ENCODE results near the gene ATP6V0D1. TPM values are rescaled to one million over a fixed set of nuclear protein-coding genes. Genes with fewer than 3 reads are reported as not detected.

The ATP6V0D1 gene
- total RNA-seq, 1 experiment from 2014 or later: 76.6 TPM

DNA sequence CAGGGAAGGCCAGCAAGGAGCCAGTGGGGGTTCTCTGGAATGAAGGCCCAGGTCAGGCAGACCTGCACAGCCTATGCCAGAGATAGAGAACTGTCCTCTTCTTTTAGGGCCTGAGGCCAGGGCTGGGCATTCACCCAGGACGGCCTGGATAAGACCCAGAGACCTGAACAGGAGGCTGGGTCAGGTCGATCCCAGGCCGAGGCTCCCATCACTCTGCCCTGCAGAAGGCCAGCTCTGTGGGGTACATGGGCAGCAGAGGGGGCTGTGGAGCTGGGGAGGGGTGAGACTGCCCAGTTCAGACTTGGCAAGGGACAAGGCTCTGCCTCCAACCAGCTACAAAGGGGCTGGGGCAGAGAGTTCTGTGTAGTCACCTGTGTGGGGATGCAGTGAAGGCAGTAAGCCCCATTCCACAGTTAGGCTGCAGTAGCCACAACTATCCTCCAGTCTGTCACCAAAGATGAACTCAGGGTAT is 35.5 kb downstream of the ATP6V0D1 start:
- BruUV-seq (replicated peaks): no TSS peak
- ATAC-seq (no peak), DNase-seq (no peak)
- H3K79me2 ChIP-seq (ENCODE audit: low read length): no peaks in the 10 kb centered on the region
- ChIA-PET CTCF (interaction anchor here (1.0 kb wide), 1 partner anchor 17 kb away, joined by 3 read pairs; no protein-coding TSS in a partner anchor), POLR2A (ENCODE audit: unreplicated experiment) (no interaction called here)
- no peaks in the 10 kb centered on the region for H3K9me2 ChIP-seq (replicated peaks; ENCODE audit: low read length)
- H3K4me1 ChIP-seq (ENCODE audit: insufficient read depth, low read length): no peaks in the 10 kb centered on the region
- H3K27me3 ChIP-seq (ENCODE audit: low read length): no peaks in the 10 kb centered on the region
- intact Hi-C loops (cut with micrococcal nuclease): no loop called here
- no peaks in the 10 kb centered on the region for H3K36me3 ChIP-seq (ENCODE audit: low read depth, low read length)
- H3K4me3 ChIP-seq (ENCODE audit: low read length): no peak overlapping the region
- H4K20me1 ChIP-seq (ENCODE audit: low read length): no peaks in the 10 kb centered on the region
- H3F3A ChIP-seq (ENCODE audit: low read length, unreplicated experiment): no peaks in the 10 kb centered on the region
- no peak overlapping the region for H3K27ac ChIP-seq (ENCODE audit: low read length)
- TF ChIP-seq EZH2phosphoT487 (IDR thresholded peaks at IDR 0.05; ENCODE audit: borderline replicate concordance, low read length) (no peak), EZH2 (IDR thresholded peaks at IDR 0.05; ENCODE audit: low read length, unreplicated experiment) (no peak)
- TF ChIP-seq, protein P1, sequence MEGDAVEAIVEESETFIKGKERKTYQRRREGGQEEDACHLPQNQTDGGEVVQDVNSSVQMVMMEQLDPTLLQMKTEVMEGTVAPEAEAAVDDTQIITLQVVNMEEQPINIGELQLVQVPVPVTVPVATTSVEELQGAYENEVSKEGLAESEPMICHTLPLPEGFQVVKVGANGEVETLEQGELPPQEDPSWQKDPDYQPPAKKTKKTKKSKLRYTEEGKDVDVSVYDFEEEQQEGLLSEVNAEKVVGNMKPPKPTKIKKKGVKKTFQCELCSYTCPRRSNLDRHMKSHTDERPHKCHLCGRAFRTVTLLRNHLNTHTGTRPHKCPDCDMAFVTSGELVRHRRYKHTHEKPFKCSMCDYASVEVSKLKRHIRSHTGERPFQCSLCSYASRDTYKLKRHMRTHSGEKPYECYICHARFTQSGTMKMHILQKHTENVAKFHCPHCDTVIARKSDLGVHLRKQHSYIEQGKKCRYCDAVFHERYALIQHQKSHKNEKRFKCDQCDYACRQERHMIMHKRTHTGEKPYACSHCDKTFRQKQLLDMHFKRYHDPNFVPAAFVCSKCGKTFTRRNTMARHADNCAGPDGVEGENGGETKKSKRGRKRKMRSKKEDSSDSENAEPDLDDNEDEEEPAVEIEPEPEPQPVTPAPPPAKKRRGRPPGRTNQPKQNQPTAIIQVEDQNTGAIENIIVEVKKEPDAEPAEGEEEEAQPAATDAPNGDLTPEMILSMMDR (conservative IDR thresholded peaks at IDR 0.05; ENCODE audit: low read depth, low read length): no peak
- H3K4me2 ChIP-seq (ENCODE audit: low read length): no peak overlapping the region
- H2AFZ ChIP-seq (ENCODE audit: low read length): no peak overlapping the region
- no peaks in the 10 kb centered on the region for H3K9me3 ChIP-seq (ENCODE audit: low read length)
- no peak overlapping the region for H3K9ac ChIP-seq (ENCODE audit: low read length)

DNA sequence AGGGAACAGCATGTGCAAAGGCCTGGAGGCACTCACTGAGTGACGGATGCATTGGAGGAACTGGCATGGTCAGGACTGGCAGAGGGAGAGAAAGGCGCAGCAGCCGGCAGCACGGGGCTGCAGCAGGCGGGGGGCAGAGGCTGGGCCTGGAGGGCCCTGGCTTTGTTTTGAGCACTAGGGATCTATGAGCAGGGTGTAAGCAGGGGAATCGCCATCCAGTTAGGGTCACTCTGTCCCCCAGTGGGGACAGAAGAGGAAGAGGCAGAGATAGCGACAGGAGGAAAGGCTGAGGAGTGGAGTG is 35.9 kb downstream of the ATP6V0D1 start:
- intact Hi-C loops (cut with micrococcal nuclease): no loop called here
- Histone ChIP-seq H3F3A (ENCODE audit: low read length, unreplicated experiment) (no peaks in the 10 kb centered on the region), H3K27ac (ENCODE audit: low read length) (no peak overlapping the region), H2AFZ (ENCODE audit: low read length) (no peak overlapping the region), H4K20me1 (ENCODE audit: low read length) (no peaks in the 10 kb centered on the region), H3K4me2 (ENCODE audit: low read length) (no peak overlapping the region), H3K27me3 (ENCODE audit: low read length) (no peaks in the 10 kb centered on the region), H3K9ac (ENCODE audit: low read length) (no peak overlapping the region), H3K4me3 (ENCODE audit: low read length) (no peak overlapping the region), H3K9me2 (replicated peaks; ENCODE audit: low read length) (no peaks in the 10 kb centered on the region), H3K4me1 (ENCODE audit: insufficient read depth, low read length) (no peaks in the 10 kb centered on the region), H3K9me3 (ENCODE audit: low read length) (no peaks in the 10 kb centered on the region), H3K79me2 (ENCODE audit: low read length) (no peaks in the 10 kb centered on the region), H3K36me3 (ENCODE audit: low read depth, low read length) (no peaks in the 10 kb centered on the region)
- BruUV-seq (replicated peaks): no TSS peak
- ChIA-PET POLR2A (ENCODE audit: unreplicated experiment) (no interaction called here), CTCF (interaction anchor here (1.0 kb wide), 1 partner anchor 17 kb away, joined by 3 read pairs; no protein-coding TSS in a partner anchor)
- TF ChIP-seq, protein P1 (conservative IDR thresholded peaks at IDR 0.05; ENCODE audit: low read depth, low read length): no peak
- no peak for TF ChIP-seq EZH2phosphoT487 (IDR thresholded peaks at IDR 0.05; ENCODE audit: borderline replicate concordance, low read length)
- TF ChIP-seq EZH2 (IDR thresholded peaks at IDR 0.05; ENCODE audit: low read length, unreplicated experiment): no peak
- DNase-seq (no peak), ATAC-seq (no peak)

GRCh38 chr16:67444259-67445125 is 36.5 kb downstream of the ATP6V0D1 start:
- DNase-seq: no peak
- no peak overlapping the region for H2AFZ ChIP-seq (ENCODE audit: low read length)
- H3K79me2 ChIP-seq (ENCODE audit: low read length): no peaks in the 10 kb centered on the region
- no peaks in the 10 kb centered on the region for H3F3A ChIP-seq (ENCODE audit: low read length, unreplicated experiment)
- no peak overlapping the region for H3K27ac ChIP-seq (ENCODE audit: low read length)
- POLR2A ChIA-PET (ENCODE audit: unreplicated experiment): interaction anchor here (0.6 kb wide), 1 partner anchor 136 kb away, joined by 4 read pairs; no protein-coding TSS in a partner anchor
- H3K9ac ChIP-seq (ENCODE audit: low read length): no peak overlapping the region
- CTCF ChIA-PET: no interaction called here
- no peak for ATAC-seq
- no peak overlapping the region for H3K4me2 ChIP-seq (ENCODE audit: low read length)
- H3K36me3 ChIP-seq (ENCODE audit: low read depth, low read length): no peaks in the 10 kb centered on the region
- no TSS peak for BruUV-seq (replicated peaks)
- TF ChIP-seq EZH2phosphoT487 (IDR thresholded peaks at IDR 0.05; ENCODE audit: borderline replicate concordance, low read length): no peak
- no peak overlapping the region for H3K4me3 ChIP-seq (ENCODE audit: low read length)
- no peaks in the 10 kb centered on the region for H3K9me3 ChIP-seq (ENCODE audit: low read length)
- H3K9me2 ChIP-seq (replicated peaks; ENCODE audit: low read length): no peaks in the 10 kb centered on the region
- no peaks in the 10 kb centered on the region for H3K27me3 ChIP-seq (ENCODE audit: low read length)
- H3K4me1 ChIP-seq (ENCODE audit: insufficient read depth, low read length): no peaks in the 10 kb centered on the region
- intact Hi-C loops (cut with micrococcal nuclease): no loop called here
- H4K20me1 ChIP-seq (ENCODE audit: low read length): no peaks in the 10 kb centered on the region

Measured in PC-3 (cell line).